ENCODE data around the gene ARMC9. TPM values are rescaled to one million over a fixed set of nuclear protein-coding genes. Genes with fewer than 3 reads are reported as not detected.
"Not testable (repeated sequence)": the region's sequence is repeated elsewhere in the genome, so short reads cannot be mapped to it uniquely, and the experiment has no call there.

ARMC9 gene
- total RNA-seq, 1 donor: 0.73 TPM

DNA sequence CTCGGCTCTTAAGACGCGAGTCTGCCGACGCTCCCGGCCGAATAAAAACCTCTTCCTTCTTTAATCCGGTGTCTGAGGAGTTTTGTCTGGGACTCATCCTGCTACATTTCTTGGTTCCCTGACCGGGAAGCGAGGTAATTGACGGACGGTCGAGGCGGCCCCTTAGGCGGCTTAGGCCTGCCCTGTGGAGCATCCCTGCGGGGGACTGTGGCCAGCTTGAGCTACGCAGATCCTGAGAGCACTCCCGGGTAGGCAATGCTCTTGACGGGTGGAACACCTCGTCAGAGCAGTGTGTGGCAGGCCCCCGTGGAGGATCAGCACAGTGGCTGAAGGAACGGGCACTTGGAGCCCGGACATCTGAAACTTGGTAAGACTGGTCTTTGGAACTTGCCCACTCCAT, 202.7 kb downstream of the ARMC9 start:
- not testable (repeated sequence) for H3K9me3 ChIP-seq (ENCODE audit: low read depth, low read length)

DNA sequence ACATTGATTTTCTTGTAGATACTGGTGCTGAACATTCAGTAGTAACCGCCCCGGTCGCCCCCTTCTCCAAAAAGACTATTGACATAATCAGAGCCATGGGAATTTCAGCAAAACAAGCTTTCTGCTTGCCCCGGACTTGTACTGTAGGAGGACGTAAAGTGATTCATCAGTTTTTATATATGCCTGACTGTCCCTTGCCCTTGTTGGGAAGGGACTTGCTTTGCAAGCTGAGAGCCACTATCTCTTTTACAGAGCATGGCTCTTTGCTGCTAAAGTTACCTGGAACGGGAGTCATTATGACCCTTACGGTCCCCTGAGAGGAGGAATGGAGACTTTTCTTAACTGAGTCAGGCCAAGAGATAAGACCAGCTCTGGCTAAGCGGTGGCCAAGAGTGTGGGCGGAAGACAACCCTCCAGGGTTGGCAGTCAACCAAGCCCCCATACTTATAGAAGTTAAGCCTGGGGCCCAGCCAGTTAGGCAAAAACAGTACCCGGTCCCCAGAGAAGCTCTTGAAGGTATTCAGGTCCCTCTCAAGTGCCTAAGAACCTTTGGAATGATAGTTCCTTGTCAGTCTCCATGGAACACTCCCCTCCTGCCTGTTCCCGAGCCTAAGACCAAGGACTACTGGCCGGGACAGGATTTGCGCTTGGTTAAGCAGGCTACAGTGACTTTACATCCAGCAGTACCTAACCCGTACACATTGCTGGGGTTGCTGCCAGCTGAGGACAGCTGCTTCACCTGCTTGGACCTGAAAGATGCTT, 205.2 kb downstream of the ARMC9 start:
- not testable (repeated sequence) for H3K27me3 ChIP-seq (ENCODE audit: insufficient read depth, low read length); H3K4me3 ChIP-seq (ENCODE audit: low read length); H3K4me1 ChIP-seq (ENCODE audit: insufficient read depth, low read length)

More for the DNA sequence above, 202.7 kb downstream of the ARMC9 start:
- H3K27me3 ChIP-seq (ENCODE audit: insufficient read depth, low read length); H3K4me3 ChIP-seq (ENCODE audit: low read length): not testable (repeated sequence)
- H3K4me1 ChIP-seq (ENCODE audit: insufficient read depth, low read length): peaks cover 15% of the 10 kb centered on the region

DNA sequence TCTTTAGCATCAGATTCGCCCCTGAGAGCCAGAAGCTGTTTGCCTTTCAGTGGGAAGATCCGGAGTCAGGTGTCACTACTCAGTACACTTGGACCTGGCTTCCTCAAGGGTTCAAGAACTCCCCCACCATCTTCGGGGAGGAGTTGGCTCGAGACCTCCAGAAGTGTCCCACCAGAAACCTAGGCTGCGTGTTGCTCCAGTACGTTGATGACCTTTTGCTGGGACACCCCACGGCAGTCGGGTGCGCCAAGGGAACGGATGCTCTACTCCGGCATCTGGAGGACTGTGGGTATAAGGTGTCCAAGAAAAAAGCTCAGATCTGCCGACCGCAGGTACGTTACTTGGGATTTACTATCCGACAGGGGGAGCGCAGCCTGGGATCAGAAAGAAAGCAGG, 205.8 kb downstream of the ARMC9 start:
- not testable (repeated sequence) for H3K4me3 ChIP-seq (ENCODE audit: low read length); H3K27me3 ChIP-seq (ENCODE audit: insufficient read depth, low read length); H3K4me1 ChIP-seq (ENCODE audit: insufficient read depth, low read length); H3K9me3 ChIP-seq (ENCODE audit: low read depth, low read length)

More for the DNA sequence above, 205.2 kb downstream of the ARMC9 start:
- not testable (repeated sequence) for H3K9me3 ChIP-seq (ENCODE audit: low read depth, low read length)

DNA sequence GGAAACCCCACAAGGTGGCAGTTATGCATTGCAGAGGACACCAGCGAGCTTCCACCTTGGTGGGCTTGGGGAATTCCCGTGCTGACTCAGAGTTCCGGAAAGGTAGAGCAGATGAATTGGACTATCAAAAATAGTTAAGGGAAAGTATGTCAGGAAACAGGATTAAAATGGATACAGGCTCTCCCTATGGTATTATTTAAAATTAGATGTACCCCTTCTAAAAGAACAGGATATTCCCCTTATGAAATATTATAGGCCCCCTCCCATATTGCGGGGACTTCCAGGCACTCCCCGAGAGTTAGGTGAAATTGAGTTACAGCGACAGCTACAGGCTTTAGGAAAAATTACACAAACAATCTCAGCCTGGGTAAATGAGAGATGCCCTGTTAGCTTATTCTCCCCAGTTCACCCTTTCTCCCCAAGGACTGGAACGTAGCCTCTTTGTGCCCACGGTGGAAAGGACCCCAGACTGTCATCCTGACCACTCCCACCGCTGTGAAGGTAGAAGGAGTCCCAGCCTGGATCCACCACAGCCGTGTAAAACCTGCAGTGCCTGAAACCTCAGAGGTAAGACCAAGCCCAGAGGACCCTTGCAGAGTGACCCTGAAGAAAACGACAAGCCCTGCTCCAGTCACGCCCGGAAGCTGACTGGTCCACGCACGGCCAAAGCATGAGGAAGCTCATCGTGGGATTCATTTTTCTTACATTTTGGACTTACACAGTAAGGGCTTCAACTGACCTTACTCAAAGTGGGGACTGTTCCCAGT, 207.4 kb downstream of the ARMC9 start:
- H3K4me1 ChIP-seq (ENCODE audit: insufficient read depth, low read length); H3K4me3 ChIP-seq (ENCODE audit: low read length); H3K27me3 ChIP-seq (ENCODE audit: insufficient read depth, low read length); H3K9me3 ChIP-seq (ENCODE audit: low read depth, low read length): not testable (repeated sequence)

DNA sequence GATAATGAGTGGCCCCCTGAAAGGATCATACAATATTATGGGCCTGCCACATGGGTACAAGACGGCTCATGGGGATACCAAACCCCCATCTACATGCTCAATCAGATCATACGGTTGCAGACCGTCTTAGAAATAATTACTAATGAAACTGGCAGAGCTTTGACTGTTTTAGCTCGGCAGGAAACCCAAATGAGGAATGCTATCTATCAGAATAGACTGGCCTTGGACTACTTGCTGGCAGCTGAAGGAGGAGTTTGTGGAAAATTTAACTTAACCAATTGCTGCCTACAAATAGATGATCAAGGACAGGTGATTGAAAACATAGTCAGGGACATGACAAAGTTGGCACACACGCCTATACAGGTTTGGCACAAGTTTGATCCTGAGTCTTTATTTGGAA, 209.3 kb downstream of the ARMC9 start:
- Histone ChIP-seq H3K27me3 (ENCODE audit: insufficient read depth, low read length) (peaks cover 18% of the 10 kb centered on the region), H3K4me1 (ENCODE audit: insufficient read depth, low read length) (peaks cover 11% of the 10 kb centered on the region)
- H3K9me3 ChIP-seq (ENCODE audit: low read depth, low read length); H3K4me3 ChIP-seq (ENCODE audit: low read length): not testable (repeated sequence)

DNA sequence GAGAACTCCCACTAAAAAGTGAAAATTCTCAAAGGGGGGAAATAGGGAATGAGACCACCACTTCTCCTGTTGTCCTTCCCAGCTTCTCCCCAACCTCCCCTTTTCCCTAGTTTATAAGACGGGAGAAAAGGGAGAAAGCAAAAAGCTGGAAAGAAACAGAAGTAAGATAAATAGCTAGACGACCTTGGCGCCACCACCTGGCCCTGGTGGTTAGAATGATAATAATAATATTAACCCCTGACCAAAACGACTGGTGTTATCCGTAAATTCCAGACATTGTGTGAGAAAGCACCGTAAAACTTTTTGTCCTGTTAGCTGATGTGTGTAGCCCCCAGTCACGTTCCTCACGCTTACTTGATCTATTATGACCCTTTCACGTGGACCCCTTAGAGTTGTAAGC, 209.9 kb downstream of the ARMC9 start:
- not testable (repeated sequence) for H3K4me3 ChIP-seq (ENCODE audit: low read length); H3K9me3 ChIP-seq (ENCODE audit: low read depth, low read length)
- H3K4me1 ChIP-seq (ENCODE audit: insufficient read depth, low read length): peaks cover 12% of the 10 kb centered on the region
- peaks cover 22% of the 10 kb centered on the region for H3K27me3 ChIP-seq (ENCODE audit: insufficient read depth, low read length)

DNA sequence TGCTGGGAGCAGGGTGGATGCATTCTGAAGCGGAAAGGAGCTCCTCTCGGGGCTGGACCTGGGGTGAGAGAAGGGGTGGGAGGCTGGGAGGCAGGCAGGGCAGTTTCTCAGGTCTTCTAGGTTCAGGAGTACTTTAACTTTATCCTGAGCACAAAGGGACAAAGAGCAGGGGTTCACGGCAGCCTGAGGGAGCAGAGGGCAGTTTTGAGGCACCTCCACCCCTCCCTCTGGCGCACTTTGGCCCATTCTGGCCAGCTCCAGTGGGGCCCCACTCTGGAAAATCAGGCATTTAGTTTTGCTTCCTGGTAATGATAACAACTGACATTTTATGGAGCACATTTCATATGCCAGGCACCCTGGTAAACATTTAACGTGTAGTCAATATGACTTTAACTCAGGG, 211.3 kb downstream of the ARMC9 start:
- H3K27me3 ChIP-seq (ENCODE audit: insufficient read depth, low read length): peaks cover 25% of the 10 kb centered on the region
- H3K9me3 ChIP-seq (ENCODE audit: low read depth, low read length): no peaks in the 10 kb centered on the region
- no peak overlapping the region for H3K4me3 ChIP-seq (ENCODE audit: low read length)
- H3K4me1 ChIP-seq (ENCODE audit: insufficient read depth, low read length): peaks cover 12% of the 10 kb centered on the region

DNA sequence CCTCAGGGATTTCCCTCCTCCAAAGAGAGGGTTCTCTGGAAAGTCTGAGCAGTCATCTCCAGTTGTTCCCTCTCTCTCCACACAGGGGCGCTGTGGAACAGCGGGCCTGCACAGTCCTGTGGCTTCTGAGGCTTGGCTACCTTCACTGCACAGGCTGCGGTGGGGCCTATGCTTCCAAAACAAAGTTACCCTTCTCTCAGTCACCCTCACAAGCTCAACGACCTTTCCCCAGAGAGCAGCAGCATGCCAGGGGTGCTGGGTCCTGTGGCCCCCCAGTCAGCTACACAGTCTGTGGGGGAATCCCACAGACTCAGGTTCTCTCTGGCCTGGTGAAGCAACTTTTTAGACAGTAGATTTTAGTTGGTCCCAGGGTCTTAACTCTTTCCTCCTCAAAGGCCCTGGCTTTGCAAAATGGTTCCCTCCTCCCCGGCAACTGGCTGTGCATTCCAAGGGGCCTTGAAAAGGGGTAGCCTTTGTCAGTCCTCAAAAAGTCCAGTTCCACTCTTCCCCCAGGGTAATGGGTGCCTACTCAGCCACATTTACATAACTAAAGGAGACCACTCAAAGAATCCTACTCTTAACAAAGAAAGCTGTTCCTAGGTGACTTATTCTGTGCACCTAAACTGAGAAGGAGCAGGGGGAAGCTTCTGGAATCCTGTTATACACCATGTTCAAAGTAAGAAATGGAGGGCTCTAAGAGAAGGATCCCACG, 212.0 kb downstream of the ARMC9 start:
- no peak overlapping the region for H3K4me3 ChIP-seq (ENCODE audit: low read length)
- peaks cover 12% of the 10 kb centered on the region for H3K4me1 ChIP-seq (ENCODE audit: insufficient read depth, low read length)
- H3K27me3 ChIP-seq (ENCODE audit: insufficient read depth, low read length): peaks cover 28% of the 10 kb centered on the region
- no peaks in the 10 kb centered on the region for H3K9me3 ChIP-seq (ENCODE audit: low read depth, low read length)

DNA sequence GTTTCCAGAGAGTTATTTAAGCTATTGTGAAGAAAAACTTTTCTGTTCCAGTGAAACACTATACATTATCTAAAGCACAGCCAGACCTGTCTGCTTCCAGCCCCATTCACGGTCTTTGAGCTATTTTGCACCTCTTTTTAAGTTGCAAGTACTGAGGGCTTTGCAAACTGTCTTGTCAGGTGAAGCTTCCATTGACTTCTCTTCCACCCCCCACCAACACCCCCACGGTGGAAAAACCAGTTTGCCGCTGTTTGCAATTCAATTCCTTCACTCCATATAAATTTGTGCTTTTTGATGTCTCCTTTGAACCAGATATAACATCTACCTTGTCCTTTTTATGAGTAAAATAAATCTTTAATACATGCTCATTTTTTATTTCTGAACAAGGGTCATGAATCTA, 212.8 kb downstream of the ARMC9 start:
- H3K4me3 ChIP-seq (ENCODE audit: low read length): no peak overlapping the region
- peaks cover 28% of the 10 kb centered on the region for H3K27me3 ChIP-seq (ENCODE audit: insufficient read depth, low read length)
- H3K4me1 ChIP-seq (ENCODE audit: insufficient read depth, low read length): peaks cover 12% of the 10 kb centered on the region
- no peaks in the 10 kb centered on the region for H3K9me3 ChIP-seq (ENCODE audit: low read depth, low read length)

DNA sequence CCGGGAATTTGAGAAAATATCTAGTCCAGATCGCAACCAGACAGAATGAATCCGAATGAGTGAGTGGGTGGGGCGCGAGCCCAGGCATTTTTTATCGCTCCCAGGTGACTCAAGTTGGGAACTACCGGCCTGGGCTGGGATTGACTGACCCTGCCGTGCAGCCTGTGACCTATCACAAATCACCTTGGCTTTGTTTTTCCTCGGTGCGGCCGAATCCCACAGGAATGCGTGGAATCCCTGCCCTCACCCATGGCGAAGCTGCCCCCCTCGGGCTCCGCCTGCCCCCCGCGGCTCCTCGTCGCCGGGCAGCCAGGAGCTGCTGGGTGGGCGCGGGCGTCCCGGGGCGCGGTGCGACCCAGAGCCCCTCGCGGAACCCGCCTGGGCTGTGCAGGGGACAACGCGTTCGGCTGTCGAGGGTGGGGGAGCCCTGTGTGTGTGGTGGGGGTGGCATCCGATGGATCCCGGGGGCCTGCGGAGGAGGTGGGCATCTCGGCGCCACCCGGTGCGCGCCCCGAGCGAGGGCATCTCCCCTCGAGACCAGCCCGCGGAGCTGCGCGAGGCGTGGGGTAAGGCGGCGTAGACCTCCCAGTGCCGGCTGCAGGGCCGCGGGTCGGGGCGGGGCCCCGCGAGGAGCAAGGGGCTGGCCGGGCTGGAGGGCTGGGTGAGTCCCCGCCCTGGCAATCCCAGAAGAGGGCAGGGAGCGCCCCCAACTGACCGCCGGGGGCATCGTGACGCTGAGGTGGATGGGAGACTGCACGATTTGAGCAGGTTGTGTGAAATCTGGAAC, 213.6 kb downstream of the ARMC9 start:
- H3K4me1 ChIP-seq (ENCODE audit: insufficient read depth, low read length): peaks cover 12% of the 10 kb centered on the region
- H3K9me3 ChIP-seq (ENCODE audit: low read depth, low read length): no peaks in the 10 kb centered on the region
- H3K27me3 ChIP-seq (ENCODE audit: insufficient read depth, low read length): peaks cover 28% of the 10 kb centered on the region
- H3K4me3 ChIP-seq (ENCODE audit: low read length): peak overlapping the region; percentile 15

DNA sequence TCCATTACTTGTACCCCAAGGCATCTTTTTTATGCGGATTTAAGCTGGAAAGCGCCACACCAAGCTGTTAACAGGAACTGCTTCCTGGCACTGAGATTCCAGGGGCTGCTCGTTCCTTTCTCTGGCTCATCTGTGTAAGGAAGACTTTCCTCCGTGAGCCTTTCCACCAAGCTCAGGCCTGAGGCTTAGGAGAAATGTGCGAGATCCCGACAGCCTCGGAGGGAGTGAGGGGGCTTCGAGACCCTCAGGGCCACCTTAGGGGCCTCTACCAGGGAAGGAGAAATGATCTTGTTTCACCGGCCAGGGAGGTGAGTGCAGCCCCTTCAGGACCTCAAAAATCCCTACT, 214.2 kb downstream of the ARMC9 start:
- Histone ChIP-seq H3K9me3 (ENCODE audit: low read depth, low read length) (no peaks in the 10 kb centered on the region), H3K27me3 (ENCODE audit: insufficient read depth, low read length) (peaks cover 28% of the 10 kb centered on the region), H3K4me1 (ENCODE audit: insufficient read depth, low read length) (peaks cover 12% of the 10 kb centered on the region), H3K4me3 (ENCODE audit: low read length) (no peak overlapping the region)

DNA sequence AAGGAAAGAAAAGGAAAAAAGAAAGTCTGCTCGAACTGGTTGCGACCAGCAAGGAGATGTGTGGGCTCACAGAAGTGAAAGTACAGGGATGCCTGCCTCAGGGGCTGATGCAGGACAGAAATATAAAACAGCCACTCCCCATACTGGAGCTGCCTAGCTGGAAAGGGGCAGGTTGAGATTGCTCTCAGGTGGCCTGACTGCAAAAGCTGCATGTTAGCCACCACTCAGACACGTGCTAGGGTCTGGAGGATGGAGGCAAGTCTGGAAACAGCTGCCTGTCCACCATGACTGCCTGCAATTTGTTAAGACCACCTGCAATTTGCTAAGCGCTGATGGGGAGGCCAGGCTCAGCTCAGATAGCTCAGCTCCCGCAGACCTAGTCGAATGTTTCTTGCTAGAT, 215.0 kb downstream of the ARMC9 start:
- Histone ChIP-seq H3K4me1 (ENCODE audit: insufficient read depth, low read length) (peaks cover 12% of the 10 kb centered on the region), H3K27me3 (ENCODE audit: insufficient read depth, low read length) (peaks cover 28% of the 10 kb centered on the region), H3K9me3 (ENCODE audit: low read depth, low read length) (no peaks in the 10 kb centered on the region), H3K4me3 (ENCODE audit: low read length) (no peak overlapping the region)

DNA sequence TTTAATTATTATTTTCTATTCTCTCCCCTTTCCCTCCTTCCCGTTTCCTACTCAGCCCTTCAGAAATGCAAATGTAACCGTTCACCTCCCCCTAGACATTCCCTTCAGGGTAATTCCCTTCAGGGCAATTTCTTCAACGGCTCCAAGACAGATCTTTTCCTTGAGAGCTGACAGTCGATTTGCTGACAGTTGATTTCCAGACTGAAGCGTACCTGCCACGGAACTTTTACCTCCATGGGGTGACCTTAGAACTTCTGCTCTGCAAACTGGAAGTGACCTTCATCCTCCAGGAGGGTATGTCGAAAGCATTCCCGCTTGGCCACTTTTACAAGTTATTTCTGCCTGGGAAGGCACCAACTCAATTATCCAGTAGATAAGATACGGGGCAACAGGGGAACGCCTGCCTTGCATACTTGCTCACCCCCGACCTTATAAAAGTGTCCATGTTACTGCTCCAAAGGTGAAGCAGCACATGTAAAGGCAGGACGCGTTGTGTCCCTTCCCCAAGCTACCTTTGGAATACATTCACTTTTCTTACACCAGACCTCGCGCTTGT, 215.6 kb downstream of the ARMC9 start:
- H3K27me3 ChIP-seq (ENCODE audit: insufficient read depth, low read length): peaks cover 28% of the 10 kb centered on the region
- H3K9me3 ChIP-seq (ENCODE audit: low read depth, low read length): no peaks in the 10 kb centered on the region
- H3K4me1 ChIP-seq (ENCODE audit: insufficient read depth, low read length): peaks cover 12% of the 10 kb centered on the region
- H3K4me3 ChIP-seq (ENCODE audit: low read length): no peak overlapping the region

DNA sequence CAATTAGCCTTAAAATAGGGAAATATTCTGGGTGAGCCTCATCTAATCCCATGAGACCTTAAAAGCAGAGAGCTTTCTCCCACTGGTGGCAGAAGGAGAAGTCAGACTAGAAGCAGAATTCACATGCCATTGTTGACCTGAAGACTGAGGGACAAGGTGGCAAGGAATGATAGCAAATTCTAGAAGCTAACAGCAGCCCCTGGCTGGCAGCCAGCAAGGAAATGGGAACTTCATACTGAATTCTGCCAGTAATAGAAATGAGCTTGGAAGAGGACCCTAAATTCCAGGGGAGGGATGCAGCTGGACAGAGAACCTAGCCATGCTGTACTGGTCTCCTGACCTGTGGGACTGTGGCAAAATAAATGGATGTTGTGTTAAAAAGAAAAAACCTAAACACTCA, 216.6 kb downstream of the ARMC9 start:
- Histone ChIP-seq H3K4me3 (ENCODE audit: low read length) (no peak overlapping the region), H3K27me3 (ENCODE audit: insufficient read depth, low read length) (peaks cover 28% of the 10 kb centered on the region), H3K9me3 (ENCODE audit: low read depth, low read length) (no peaks in the 10 kb centered on the region), H3K4me1 (ENCODE audit: insufficient read depth, low read length) (peaks cover 12% of the 10 kb centered on the region)

Measured in mononuclear cell (primary cell).